RWPE1 (cell line): ENCODE data around the gene SLAIN2.

Source experiments
- CTCF ChIA-PET: fragments of 350-600 bp; sonication (Branson Sonifier 250); formaldehyde crosslinking; extraction: SDS; loops from one replicate; lab custom pipeline; 2021; lab: Yijun Ruan, JAX
- POLR2A ChIA-PET: fragments of 400-600 bp; formaldehyde crosslinking; extraction: SDS; loops from one replicate; lab custom pipeline; 2020; ENCODE audit warnings: antibody characterized with exemption; ENCODE audit not compliant: low non-redundant PET; lab: Yijun Ruan, JAX
- DNase-seq: peaks from one replicate; pipeline ENCODE4 v3.0.0; 2012; ENCODE audit warnings: low spot score
- H3K27ac ChIP-seq: fragments of 450-650 bp; 2 replicates; pipeline ENCODE4 v1.5.1; 2017
- CTCF ChIP-seq: fragments of 450-650 bp; conservative IDR thresholded peaks from 2 replicates; pipeline ENCODE4 v1.5.1; 2017; ENCODE audit warnings: low read depth, mild to moderate bottlenecking

SLAIN2 gene

DNA sequence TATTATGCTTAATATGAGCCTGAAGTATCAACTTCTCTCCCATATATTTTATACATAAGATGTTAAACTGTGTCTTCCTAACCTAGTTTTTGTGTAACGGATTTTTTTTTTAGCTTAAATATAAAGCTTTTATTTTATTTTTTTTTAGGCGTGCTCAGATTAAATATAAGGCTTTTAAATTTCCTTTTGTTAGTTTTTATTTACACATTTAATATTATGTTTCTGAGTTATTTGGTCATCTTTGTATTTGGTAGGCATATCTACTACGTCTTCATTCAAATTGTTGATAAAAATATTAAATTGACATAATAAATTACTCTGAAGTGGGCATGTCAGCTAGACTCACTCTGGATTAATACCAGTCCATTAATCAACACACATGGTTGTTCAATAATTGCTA lies 4.2 kb downstream of the SLAIN2 start:
- POLR2A ChIA-PET = no interaction called here
- CTCF ChIA-PET = interaction anchor here (1.0 kb wide), 1 partner anchor 10 kb away, joined by 3 read pairs; no protein-coding TSS in a partner anchor
- no peak for DNase-seq
- TF ChIP-seq CTCF = no peak
- H3K27ac ChIP-seq = no peak overlapping the region

GRCh38 chr4:48346594-48346993 lies 5.3 kb downstream of the SLAIN2 start:
- ChIA-PET POLR2A (interaction anchor here (0.5 kb wide), 1 partner anchor 466 kb away, joined by 3 read pairs; no protein-coding TSS in a partner anchor), CTCF (interaction anchor here (0.6 to 1.0 kb wide), 3 partner anchors 11 to 567 kb away, joined by 3 to 6 read pairs (median 4); no protein-coding TSS in a partner anchor)
- DNase-seq = no peak
- TF ChIP-seq CTCF = no peak
- no peak overlapping the region for H3K27ac ChIP-seq

DNA sequence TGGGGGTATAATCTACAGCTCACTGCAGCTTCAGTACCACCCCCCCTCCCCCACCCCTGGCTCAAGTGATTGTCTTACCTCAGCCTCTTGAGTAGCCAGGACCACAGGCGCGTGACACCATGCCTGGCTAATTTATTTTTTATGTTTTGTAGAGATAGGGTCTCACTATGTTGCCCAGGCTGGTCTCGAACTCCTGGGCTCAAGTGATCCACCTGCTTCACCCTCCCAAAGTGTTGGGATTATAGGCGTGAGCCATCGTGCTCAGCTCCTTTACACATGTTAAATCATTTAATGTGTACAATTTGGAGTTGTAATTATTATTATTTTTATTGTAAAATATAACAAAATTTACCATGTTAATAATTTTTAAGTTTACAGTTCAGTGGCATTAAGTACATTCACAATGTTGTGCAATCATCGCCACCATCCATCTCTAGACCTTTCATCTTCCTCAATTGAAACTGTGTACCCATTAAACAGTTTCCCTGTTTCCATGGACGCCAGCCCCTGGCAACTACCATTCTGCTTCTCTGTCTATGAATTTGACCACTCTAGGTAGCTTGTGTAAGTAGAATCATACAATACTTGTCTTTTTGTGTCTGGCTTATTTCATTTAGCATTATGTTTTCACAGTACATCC lies 6.1 kb downstream of the SLAIN2 start:
- POLR2A ChIA-PET = interaction anchor here (0.5 kb wide), 1 partner anchor 467 kb away, joined by 3 read pairs; no protein-coding TSS in a partner anchor
- H3K27ac ChIP-seq = no peak overlapping the region
- no peak for TF ChIP-seq CTCF
- CTCF ChIA-PET = interaction anchor here (0.6 kb wide), 1 partner anchor 566 kb away, joined by 4 read pairs; no protein-coding TSS in a partner anchor
- no peak for DNase-seq

DNA sequence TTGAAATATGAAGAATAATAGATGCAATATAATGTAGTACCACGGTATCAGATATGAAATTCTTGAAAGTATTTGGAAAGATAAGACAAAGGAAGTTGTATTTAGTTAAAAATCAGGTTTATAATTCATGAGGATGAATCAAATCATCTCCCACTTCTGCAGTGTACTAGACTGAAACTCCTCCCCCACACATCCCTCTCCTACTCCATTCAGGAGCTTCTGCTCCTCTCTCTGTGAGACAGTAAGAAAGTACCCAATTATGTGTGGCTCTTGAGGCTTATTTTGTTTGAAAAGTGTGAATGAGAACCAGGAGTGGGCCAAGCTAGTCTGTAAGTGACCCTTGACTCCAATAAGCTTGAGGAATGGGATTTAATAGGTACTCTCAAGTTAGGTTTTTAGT lies 9.5 kb downstream of the SLAIN2 start:
- H3K27ac ChIP-seq = no peak overlapping the region
- ChIA-PET POLR2A (no interaction called here), CTCF (no interaction called here)
- no peak for DNase-seq
- no peak for TF ChIP-seq CTCF

DNA sequence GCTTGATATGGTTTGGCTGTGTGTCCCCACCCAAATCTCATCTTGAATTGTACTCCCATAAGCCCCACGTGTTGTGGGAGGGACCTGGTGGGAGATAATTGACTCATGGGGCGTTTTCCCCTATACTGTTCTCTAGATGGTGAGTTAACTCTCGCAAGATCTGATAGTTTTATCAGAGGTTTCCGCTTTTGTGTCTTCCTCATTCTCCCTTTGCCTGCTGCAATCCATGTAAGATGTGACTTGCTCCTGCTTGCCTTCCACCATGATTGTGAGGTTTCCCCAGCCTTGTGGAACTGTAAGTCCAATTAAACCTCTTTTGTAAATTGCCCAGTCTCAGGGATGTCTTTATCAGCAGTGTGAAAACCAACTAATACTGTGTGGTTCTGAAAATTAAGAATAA lies 11.5 kb downstream of the SLAIN2 start:
- no peak for DNase-seq
- no peak for TF ChIP-seq CTCF
- ChIA-PET POLR2A (no interaction called here), CTCF (interaction anchor here (0.6 kb wide), 1 partner anchor 59 kb away, joined by 9 read pairs; no protein-coding TSS in a partner anchor)
- no peak overlapping the region for H3K27ac ChIP-seq

DNA sequence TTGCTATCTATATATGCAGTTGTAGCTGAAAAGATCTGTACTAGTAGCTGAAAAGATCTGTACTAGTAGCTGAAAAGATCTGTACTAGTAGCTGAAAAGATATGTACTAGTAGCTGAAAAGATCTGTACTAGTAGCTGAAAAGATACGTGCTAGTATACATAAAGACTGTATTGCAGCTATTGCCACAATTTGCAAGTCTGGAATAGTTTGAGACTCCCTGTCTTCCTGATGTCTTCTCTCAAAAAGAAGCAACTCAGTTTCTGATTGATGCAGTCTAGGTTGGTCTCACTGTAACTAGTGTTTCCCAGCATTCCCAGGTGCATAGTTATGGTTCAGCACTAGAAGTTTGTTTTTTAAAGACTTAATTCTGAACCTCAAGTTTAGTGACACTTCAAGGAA lies 15.0 kb downstream of the SLAIN2 start:
- DNase-seq = no peak
- TF ChIP-seq CTCF = no peak
- CTCF ChIA-PET = interaction anchor here (0.7 kb wide), 1 partner anchor 59 kb away, joined by 4 read pairs; no protein-coding TSS in a partner anchor
- H3K27ac ChIP-seq = no peak overlapping the region
- POLR2A ChIA-PET = no interaction called here
